IPS-NIHi7 (cell line): Measurements from ENCODE around the gene PIWIL4.

Source experiments
- DNase-seq: peaks from one replicate; pipeline ENCODE4 v3.0.0; 2012; ENCODE audit warnings: mixed read lengths; ENCODE audit errors: extremely low spot score

The PIWIL4 gene

GRCh38 chr11:94567181-94567670, at the start of gene PIWIL4:
Gene PIWIL4, plus strand, starts transcription at chr11:94567368. Its CDS starts 151 bp downstream, at chr11:94567519.
- no peak for DNase-seq

- no peak for DNase-seq
Measured at GRCh38 chr11:94518300-94518699, 48.9 kb upstream of the PIWIL4 start.

- DNase-seq, result no peak
Measured at GRCh38 chr11:94519478-94520084, 47.6 kb upstream of the PIWIL4 start.

GRCh38 chr11:94521684-94522083, 45.5 kb upstream of the PIWIL4 start:
- peak; percentile 37 for DNase-seq

- DNase-seq, result no peak
Measured at GRCh38 chr11:94524341-94524740, 42.8 kb upstream of the PIWIL4 start.

- no peak for DNase-seq
Measured at GRCh38 chr11:94525546-94526324, 41.4 kb upstream of the PIWIL4 start.

GRCh38 chr11:94526645-94527438, 40.3 kb upstream of the PIWIL4 start:
- DNase-seq, result no peak

GRCh38 chr11:94528551-94528950, 38.6 kb upstream of the PIWIL4 start:
- no peak for DNase-seq

DNA sequence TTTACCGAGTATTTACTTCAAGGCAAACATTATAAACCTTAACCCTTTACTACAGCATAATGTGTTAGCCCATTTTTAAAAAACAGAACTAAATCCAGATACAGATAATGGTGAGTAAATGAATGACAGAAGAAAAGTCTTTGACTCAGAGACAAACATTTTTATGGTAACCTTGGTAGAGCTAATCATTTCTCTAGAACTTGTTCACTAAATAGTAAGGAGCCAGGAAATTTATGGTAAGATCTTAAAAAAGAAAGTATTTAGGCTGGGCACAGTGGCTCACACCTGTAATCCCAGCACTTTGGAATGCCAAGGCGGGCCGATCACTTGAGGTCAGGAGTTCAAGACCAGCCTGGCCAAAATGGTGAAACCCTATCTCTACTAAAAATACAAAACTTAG, 35.0 kb upstream of the PIWIL4 start:
- DNase-seq, result no peak

GRCh38 chr11:94533206-94533605, 34.0 kb upstream of the PIWIL4 start:
- no peak for DNase-seq

GRCh38 chr11:94533696-94534630, 33.2 kb upstream of the PIWIL4 start:
- no peak for DNase-seq

DNA sequence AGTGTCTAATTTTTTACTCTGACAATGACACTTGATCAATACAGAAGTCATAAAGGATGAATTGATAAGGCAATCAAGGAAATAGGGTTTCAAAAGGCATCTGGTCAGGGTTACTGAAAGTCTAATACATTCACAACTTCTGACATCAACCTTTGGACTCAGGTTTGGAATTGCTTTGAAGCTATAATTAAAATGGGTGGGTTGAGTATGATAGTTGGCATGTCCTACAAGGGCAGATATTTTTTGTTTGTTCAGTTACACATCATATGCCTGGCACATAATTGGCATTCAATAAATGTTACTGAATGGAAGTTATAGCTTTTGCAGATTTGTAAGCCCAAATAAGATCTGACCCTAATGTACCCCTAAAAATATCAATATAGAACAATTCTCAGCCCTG, 30.8 kb upstream of the PIWIL4 start:
- no peak for DNase-seq

GRCh38 chr11:94537031-94537600, 30.1 kb upstream of the PIWIL4 start:
- DNase-seq, result no peak

DNA sequence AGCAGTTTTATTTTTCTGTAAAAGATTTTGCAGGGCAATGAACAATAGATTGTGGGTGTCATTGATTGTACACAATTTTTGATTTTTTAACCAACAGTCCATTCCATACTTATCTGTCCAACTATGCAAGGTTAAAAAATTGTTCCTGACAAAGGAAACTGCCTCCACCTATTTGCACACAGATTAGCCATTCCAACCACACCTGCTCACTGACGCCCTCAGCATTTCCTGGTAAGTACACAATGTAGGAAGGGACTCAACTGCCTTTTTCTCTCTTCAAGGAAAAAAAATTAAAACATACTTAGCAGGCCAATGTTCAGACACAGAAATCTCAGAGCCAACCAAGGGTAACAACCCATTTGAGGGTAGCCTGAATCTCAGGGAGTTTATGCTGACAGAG, 27.7 kb upstream of the PIWIL4 start:
- no peak for DNase-seq

- peak; percentile 91 for DNase-seq
Measured at GRCh38 chr11:94543695-94544645, 23.2 kb upstream of the PIWIL4 start, which contains the start of gene FUT4. Gene FUT4, plus strand, starts transcription at chr11:94543921. Its CDS starts 213 bp downstream, at chr11:94544134.

GRCh38 chr11:94544646-94545263, 22.4 kb upstream of the PIWIL4 start:
- peak; percentile 43 for DNase-seq

GRCh38 chr11:94545264-94546161, 21.7 kb upstream of the PIWIL4 start:
- no peak for DNase-seq

DNA sequence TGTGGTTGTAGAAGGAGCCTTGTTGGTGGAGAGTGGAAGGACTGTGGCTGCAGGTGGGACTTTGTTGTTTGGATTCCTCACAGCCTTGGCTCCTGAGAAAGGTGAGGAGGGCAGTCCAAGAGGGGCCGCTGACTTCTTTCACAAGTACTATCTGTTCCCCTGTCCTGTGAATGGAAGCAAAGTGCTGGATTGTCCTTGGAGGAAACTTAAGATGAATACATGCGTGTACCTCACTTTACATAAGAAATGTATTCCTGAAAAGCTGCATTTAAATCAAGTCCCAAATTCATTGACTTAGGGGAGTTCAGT, 21.1 kb upstream of the PIWIL4 start:
- no peak for DNase-seq
